HepG2 (cell line): ENCODE measurements around the gene UBR4.

Experiments
- AHDC1 ChIP-seq: sonication (generic); formaldehyde crosslinking; IDR thresholded peaks from 2 replicates; pipeline ENCODE4 v1.5.1; 2020; ENCODE audit warnings: mild to moderate bottlenecking, missing genetic modification reagents, borderline replicate concordance
- NFYC ChIP-seq: IDR thresholded peaks from 2 replicates; pipeline ENCODE4 v1.6.1; 2016; ENCODE audit warnings: missing genetic modification reagents, missing compliant biosample characterization
- POLR2A ChIP-seq, 2 experiments: IDR thresholded peaks; 2 replicates each; pipeline ENCODE4 v1.6.1; 2011; ENCODE audit warnings: low read depth in 2 of 2, low read length in 2 of 2, mild to moderate bottlenecking in 1 of 2, moderate library complexity in 1 of 2; ENCODE audit not compliant: insufficient read depth in 1 of 2
- RFX5 ChIP-seq: IDR thresholded peaks from 2 replicates; pipeline ENCODE4 v1.6.1; 2011; ENCODE audit warnings: low read depth, low read length, improper control_type of control experiment
- TRAFD1 ChIP-seq: sonication (generic); formaldehyde crosslinking; IDR thresholded peaks from 2 replicates; pipeline ENCODE4 v1.5.1; 2020; ENCODE audit warnings: missing genetic modification reagents, mild to moderate bottlenecking, borderline replicate concordance
- ZBTB33 ChIP-seq: sonication (generic); formaldehyde crosslinking; IDR thresholded peaks from 2 replicates; pipeline ENCODE4 v1.4.0; 2020; ENCODE audit warnings: missing genetic modification reagents

GRCh38 chr1:19154876-19155275 is 55.2 kb downstream of the UBR4 start:
- no peak for TF ChIP-seq TRAFD1 (CRISPR knock-in tag)
- no peak for TF ChIP-seq RFX5
- no peak for TF ChIP-seq AHDC1
- no peak for TF ChIP-seq NFYC
- no peak for TF ChIP-seq POLR2A (IDR thresholded peaks at IDR 0.05; ENCODE audit: insufficient read depth in 1 of 2, low read depth in 2 of 2, low read length in 2 of 2)
- TF ChIP-seq ZBTB33, result no peak
